K562 (cell line): ENCODE measurements around the gene SMG7. TPM values are rescaled to one million over a fixed set of nuclear protein-coding genes. Genes with fewer than 3 reads are reported as not detected.

Experiments
- ATAC-seq: fragments of 200-7000 bp; cut with Tn5 transposase; 3 replicates; pipeline ENCODE4 v1.9.1; 2020; ENCODE audit warnings: moderate library complexity
- BruUV-seq: library from RNA; stranded (reverse); fragments of 400-500 nt; replicated peaks from 2 replicates; lab custom pipeline; 2021; lab: Mats Ljungman, UMichigan
- CTCF ChIA-PET: fragments of 300-600 bp; formaldehyde crosslinking; extraction: SDS; loops from one replicate; lab custom pipeline; 2021; ENCODE audit warnings: low intra/inter-chr PET ratio; lab: Yijun Ruan, JAX
- POLR2A ChIA-PET: fragments of 300-600, 350-650 bp; sonication (Branson Sonifier 250); formaldehyde crosslinking; extraction: SDS; loops from one replicate; lab custom pipeline; 2021; ENCODE audit warnings: antibody characterized with exemption, inconsistent platforms; lab: Yijun Ruan, JAX
- DNase-seq, 4 experiments: peaks; one replicate each; pipeline versions ENCODE4 v3.0.0 to v3.0.0-alpha.2; 2011 to 2018; ENCODE audit warnings: low spot score in 3 of 4, mixed read lengths in 3 of 4; ENCODE audit errors: extremely low read depth in 1 of 4
- FAIRE-seq: peaks from 2 replicates; lab custom pipeline; 2011; peaks lifted over from hg19 to GRCh38; lab: Jason Lieb, UNC
- H2AFZ ChIP-seq: 2 replicates; pipeline ENCODE4 v1.6.0; 2011; ENCODE audit warnings: low read depth, low read length, control low read depth, inconsistent platforms
- H3K27ac ChIP-seq: fragments of 200-600 bp; 3 replicates; pipeline ENCODE4 v1.8.0; 2011; ENCODE audit warnings: low read depth, mild to moderate bottlenecking, control low read depth, inconsistent platforms, low read length, moderate library complexity, mixed read lengths; ENCODE audit errors: extremely low read depth
- H3K27me3 ChIP-seq, 2 experiments: fragments of 300-600 bp in 1 of 2; 2 replicates in 1 of 2; 3 replicates in 1 of 2; pipeline versions ENCODE4 v1.6.0 to v1.8.0; 2011; ENCODE audit warnings: inconsistent platforms in 2 of 2, low read length in 2 of 2, mild to moderate bottlenecking in 1 of 2, mixed read lengths in 1 of 2, moderate library complexity in 1 of 2; ENCODE audit not compliant: control insufficient read depth in 2 of 2, insufficient read depth in 2 of 2
- H3K36me3 ChIP-seq: fragments of 300-600 bp; 3 replicates; pipeline ENCODE4 v1.8.0; 2011; ENCODE audit warnings: mild to moderate bottlenecking, low read length, inconsistent platforms; ENCODE audit not compliant: control insufficient read depth, insufficient read depth
- H3K4me1 ChIP-seq, 2 experiments: fragments of 200-600 bp in 1 of 2; replicated peaks in 1 of 2; 2 replicates in 1 of 2; 3 replicates in 1 of 2; pipeline versions ENCODE4 v1.5.1 to v1.8.0; 2011; ENCODE audit warnings: inconsistent platforms in 2 of 2, low read length in 2 of 2, mild to moderate bottlenecking in 1 of 2, mixed read lengths in 1 of 2, moderate library complexity in 1 of 2; ENCODE audit not compliant: control insufficient read depth in 2 of 2, insufficient read depth in 2 of 2
- H3K4me2 ChIP-seq: 2 replicates; pipeline ENCODE4 v1.6.1; 2011; ENCODE audit warnings: low read length, control low read depth, inconsistent platforms, mixed read lengths; ENCODE audit not compliant: insufficient read depth
- H3K4me3 ChIP-seq: fragments of 200-600 bp; sonication (generic), shearing (Covaris generic); 2 replicates; pipeline ENCODE4 v1.5.1; 2016; ENCODE audit warnings: control low read depth, inconsistent platforms
- H3K79me2 ChIP-seq: fragments of 200-600 bp; 3 replicates; pipeline ENCODE4 v1.8.0; 2011; ENCODE audit warnings: low read length, inconsistent platforms; ENCODE audit not compliant: control insufficient read depth, insufficient read depth
- H3K9ac ChIP-seq, 2 experiments: 2 replicates each; pipeline versions ENCODE4 v1.6.0 to v1.6.1; 2011; ENCODE audit warnings: low read depth in 2 of 2, low read length in 2 of 2, control low read depth in 1 of 2, inconsistent platforms in 1 of 2, mild to moderate bottlenecking in 1 of 2, mixed read lengths in 1 of 2; ENCODE audit not compliant: insufficient read depth in 1 of 2
- H3K9me1 ChIP-seq: one replicate; pipeline ENCODE4 v1.6.0; 2011; ENCODE audit warnings: inconsistent platforms, mild to moderate bottlenecking, low read length, moderate library complexity; ENCODE audit not compliant: control insufficient read depth, insufficient read depth
- H3K9me3 ChIP-seq: replicated peaks from 2 replicates; pipeline ENCODE4 v1.5.1; 2011; ENCODE audit warnings: low read depth, low read length, inconsistent platforms; ENCODE audit not compliant: control insufficient read depth, insufficient read depth
- H4K20me1 ChIP-seq: replicated peaks from 2 replicates; pipeline ENCODE4 v1.6.1; 2011; ENCODE audit warnings: low read length, inconsistent platforms, mixed read lengths; ENCODE audit not compliant: control insufficient read depth, insufficient read depth
- AFF1 ChIP-seq, 2 experiments: fragments of 450-650 bp; IDR thresholded peaks; 2 replicates each; pipeline ENCODE4 v1.6.1; 2018; ENCODE audit warnings: mild to moderate bottlenecking in 2 of 2, low read depth in 1 of 2; ENCODE audit not compliant: partially characterized antibody in 2 of 2
- CGGBP1 ChIP-seq: fragments of 250-450 bp; sonication (Bioruptor Pico); IDR thresholded peaks from 2 replicates; pipeline ENCODE4 v1.9.0; 2021; ENCODE audit warnings: mild to moderate bottlenecking
- DIDO1 ChIP-seq: fragments of 450-650 bp; IDR thresholded peaks from 2 replicates; pipeline ENCODE4 v1.6.1; 2016; ENCODE audit warnings: low read depth, missing biosample characterization, missing genetic modification characterization
- IRF9 ChIP-seq: fragments of 450-650 bp; IDR thresholded peaks from 2 replicates; pipeline ENCODE4 v1.6.1; 2016; ENCODE audit warnings: missing biosample characterization, missing genetic modification characterization
- KLF1 ChIP-seq: fragments of 450-650 bp; IDR thresholded peaks from 2 replicates; pipeline ENCODE4 v1.6.1; 2016; ENCODE audit warnings: missing genetic modification characterization, missing compliant biosample characterization
- NFIC ChIP-seq: fragments of 450-650 bp; IDR thresholded peaks from 2 replicates; pipeline ENCODE4 v1.6.1; 2017; ENCODE audit warnings: mild to moderate bottlenecking, inconsistent platforms
- SNRNP70 ChIP-seq: fragments of 200-400 bp; formaldehyde crosslinking; optimal IDR thresholded peaks from 2 replicates; pipeline ENCODE3; 2017; ENCODE audit warnings: low read depth, low read length
- TOE1 ChIP-seq, 2 experiments: fragments of 450-650 bp in 1 of 2; sonication (generic) in 1 of 2; formaldehyde crosslinking in 1 of 2; IDR thresholded peaks; 2 replicates each; pipeline versions ENCODE4 v1.7.1 to v1.8.0; 2016 to 2022; ENCODE audit warnings: borderline replicate concordance in 2 of 2, mild to moderate bottlenecking in 2 of 2, antibody characterized with exemption in 1 of 2, inconsistent platforms in 1 of 2, low read depth in 1 of 2, missing genetic modification reagents in 1 of 2, moderate library complexity in 1 of 2
- TRIM24 ChIP-seq, 2 experiments: fragments of 450-650 bp; IDR thresholded peaks; 2 replicates each; pipeline ENCODE4 v1.6.1; 2016
- ZNF12 ChIP-seq: sonication (generic); formaldehyde crosslinking; IDR thresholded peaks from 2 replicates; pipeline ENCODE4 v1.4.0; 2020; ENCODE audit warnings: mild to moderate bottlenecking, missing genetic modification reagents
- ZNF354B ChIP-seq: fragments of 250-450 bp; sonication (Bioruptor Pico); IDR thresholded peaks from 2 replicates; pipeline ENCODE4 v1.4.0; 2020
- ZNF384 ChIP-seq: IDR thresholded peaks from 2 replicates; pipeline ENCODE4 v1.6.1; 2012; ENCODE audit warnings: low read depth, low read length, improper control_type of control experiment
- ZNF512 ChIP-seq: IDR thresholded peaks from 2 replicates; pipeline ENCODE4 v1.6.1; 2016; ENCODE audit warnings: missing genetic modification characterization, missing compliant biosample characterization
- ZNF785 ChIP-seq: fragments of 250-450 bp; sonication (Bioruptor Pico); IDR thresholded peaks from 2 replicates; pipeline ENCODE4 v1.4.0; 2020; ENCODE audit warnings: mild to moderate bottlenecking
- whole genome bisulfite sequencing: fragments of 100-300 bp; shearing (Covaris generic); methylation state at CpG from one replicate; pipeline ENCODE4 v1.1.6; 2016; ENCODE audit warnings: low coverage, mixed read lengths; ENCODE audit not compliant: insufficient coverage; ENCODE audit errors: missing lambda C conversion rate; 5-methylcytosine and 5-hydroxymethylcytosine counted together
- in situ Hi-C: fragments of 300-500 bp; cut with MboI; formaldehyde crosslinking; loops from 4 replicates; pipeline ENCODE4 v1.15.0; 2018; ENCODE audit warnings: inconsistent platforms, mixed read lengths
- intact Hi-C: fragments of 100-400 bp; cut with micrococcal nuclease; formaldehyde crosslinking; loops from 2 replicates; pipeline ENCODE4 v1.14.2; 2022
- polyA plus RNA-seq, 8 experiments: library from polyadenylated mRNA; depleted of rRNA in 4 of 8; stranded (reverse) in 5 of 8; unstranded in 3 of 8; fragments of >200 nt; fragmentation: Nextera tagmentation in 2 of 8; fragmentation: Illumina TruSeq in 1 of 8; extraction: Ambion mirVana in 2 of 8; extraction: Trizol in 1 of 8; gene quantifications; 2 replicates each; pipeline versions ENCODE4 v1.2.1 to v1.2.3, GENCODE V29; 2011 to 2014; ENCODE audit warnings: inconsistent platforms in 1 of 8, missing spikeins in 1 of 8
- total RNA-seq, 7 experiments: library from RNA; depleted of rRNA in 6 of 7; stranded (reverse); fragments of >200 nt in 6 of 7; fragmentation: Illumina TruSeq in 2 of 7; extraction: Trizol in 2 of 7; gene quantifications; 2 replicates each; pipeline versions ENCODE4 v1.2.1 to v1.2.3, GENCODE V29; 2011 to 2021; ENCODE audit warnings: low replicate concordance in 1 of 7

SMG7 gene
- total and polyA plus RNA-seq, 9 of the 15 experiments (the other 6 are each of a cell fraction or from before 2014, with no cell fraction given), result 12.4 to 74.6 (median 29.0) TPM

- Histone ChIP-seq H3K79me2 (no peaks in the 10 kb centered on the region), H3K4me2 (no peak overlapping the region), H3K27ac (no peak overlapping the region), H3K4me3 (no peak overlapping the region), H3K9me3 (no peaks in the 10 kb centered on the region), H4K20me1 (no peaks in the 10 kb centered on the region), H2AFZ (0 out of 2 replicates have a peak overlapping the region, but pooled peaks have one; percentile 15), H3K9ac (no peak overlapping the region), H3K9me1 (no peaks in the 10 kb centered on the region), H3K36me3 (no peaks in the 10 kb centered on the region), H3K4me1 (no peaks in the 10 kb centered on the region; a peak in 1 of 5 replicates), H3K27me3 (no peaks in the 10 kb centered on the region)
- 16% methylated on average over 1 of the region's 1 CpG for WGBS
- ChIA-PET CTCF (interaction anchor here (0.6 kb wide), 2 partner anchors 300 to 761 kb away, joined by 3 to 8 read pairs; no protein-coding TSS in a partner anchor), POLR2A (interaction anchor here (0.6 to 1.0 kb wide), 2 partner anchors 13 to 761 kb away, joined by 3 read pairs; no protein-coding TSS in a partner anchor)
- intact Hi-C loops, result no loop called here
- BruUV-seq, result no TSS peak
- peak; percentile 37 for FAIRE-seq
- peak; percentile 59; the same call in 1 of the 3 replicates for ATAC-seq
- DNase-seq, result peak in 1 of 4 experiments; percentile 42
- in situ Hi-C loops, result no loop called here
- TF ChIP-seq TRIM24 (IDR thresholded peaks at IDR 0.05), result no peak
- no peak for TF ChIP-seq KLF1 (tag)
- peak in 1 of 2 experiments; percentile 99 for TF ChIP-seq AFF1 (IDR thresholded peaks at IDR 0.05; ENCODE audit: low read depth in 1 of 2, partially characterized antibody in 2 of 2)
- TF ChIP-seq IRF9 (tag), result no peak
- no peak for TF ChIP-seq SNRNP70
- no peak for TF ChIP-seq DIDO1 (tag)
- peak; percentile 55 for TF ChIP-seq NFIC
- TF ChIP-seq CGGBP1 (CRISPR knock-in tag), result no peak
- TF ChIP-seq ZNF512, result peak; percentile 72
- no peak for TF ChIP-seq ZNF785 (CRISPR knock-in tag)
- TF ChIP-seq ZNF354B, result no peak
- TF ChIP-seq ZNF12, result no peak
- TF ChIP-seq ZNF384, result peak; percentile 71; the same call in 1 of the 2 replicates
- TF ChIP-seq TOE1 (IDR thresholded peaks at IDR 0.05; ENCODE audit: borderline replicate concordance), result no peak
- TF ChIP-seq TOE1 (CRISPR knock-in tag; IDR thresholded peaks at IDR 0.05; ENCODE audit: borderline replicate concordance, low read depth), result no peak
These were observed 10.9 kb upstream of the SMG7 start for GRCh38 chr1:183461350-183461749.
